Colonic mucosa (tissue), 4 donors: Measurements from ENCODE around the gene PRKAG2. TPM values are rescaled to one million over a fixed set of nuclear protein-coding genes. Genes with fewer than 3 reads are reported as not detected.

Experiments
- DNase-seq: peaks from one replicate; pipeline ENCODE4 v3.0.0-alpha.2; 2020
- H3K27ac ChIP-seq: fragments of 200-600 bp; one replicate; pipeline ENCODE4 v1.8.0; 2021
- H3K27me3 ChIP-seq: fragments of 200-600 bp; one replicate; pipeline ENCODE4 v1.8.0; 2021
- H3K36me3 ChIP-seq: fragments of 200-600 bp; one replicate; pipeline ENCODE4 v1.8.0; 2021
- H3K4me1 ChIP-seq: fragments of 200-600 bp; one replicate; pipeline ENCODE4 v1.8.0; 2021; ENCODE audit warnings: mild to moderate bottlenecking
- H3K4me3 ChIP-seq: fragments of 200-600 bp; one replicate; pipeline ENCODE4 v1.8.0; 2021
- H3K9ac ChIP-seq, 2 donors: one replicate each; pipeline ENCODE4 v1.7.0; 2013; ENCODE audit warnings: control low read depth in 2 of 2, low read depth in 2 of 2, low read length in 2 of 2
- H3K9me3 ChIP-seq: fragments of 200-600 bp; one replicate; pipeline ENCODE4 v1.8.0; 2021
- intact Hi-C: fragments of 100-400 bp; cut with DNase I; formaldehyde crosslinking; loops from one replicate; pipeline ENCODE4 v1.14.1; 2022
- total RNA-seq, 2 donors: library from RNA; stranded (reverse); fragmentation: NEBNext Ultra II Directional in 1 of 2; extraction: Animal tissue kit (Norgen Biotek cat#: 25700) in 1 of 2; gene quantifications; one replicate each; pipeline ENCODE4 v1.2.1, GENCODE V29; 2021
- TF ChIP-seq, protein P1 (sequence below): fragments of 200-600 bp; IDR thresholded peaks from one replicate; pipeline ENCODE4 v1.8.0; 2022; ENCODE audit warnings: antibody characterized with exemption, mild to moderate bottlenecking
- donor health status: healthy.
- donor health status: DM: no; HTN: no; CAD: no.
- donor health status: DM: no; HTN: no; CAD: no.

Gene PRKAG2
- total RNA-seq, 2 donors from 2014 or later: 36.3 to 42.0 TPM

DNA sequence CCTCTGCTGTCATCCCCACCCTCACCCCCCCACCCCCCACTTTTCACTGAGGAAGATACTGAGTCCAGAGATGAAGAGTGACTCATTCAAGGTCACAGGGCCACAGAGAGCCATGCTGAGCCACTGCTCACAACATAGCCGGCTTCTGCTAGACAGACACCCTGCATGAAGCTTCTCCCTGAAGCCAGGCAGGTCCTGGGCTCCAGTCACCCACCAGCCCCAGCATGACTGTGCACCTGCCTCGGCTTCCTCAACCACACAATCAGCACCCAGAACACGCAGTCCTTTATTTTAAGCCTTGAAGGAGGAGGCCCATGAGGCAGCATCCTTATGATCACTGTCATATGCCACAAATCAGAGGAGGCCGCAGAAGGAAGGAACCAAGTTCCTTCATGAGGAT lies 19.2 kb upstream of the PRKAG2 start:
- Histone ChIP-seq H3K27me3 (no peaks in the 10 kb centered on the region), H3K4me3 (no peak overlapping the region)

DNA sequence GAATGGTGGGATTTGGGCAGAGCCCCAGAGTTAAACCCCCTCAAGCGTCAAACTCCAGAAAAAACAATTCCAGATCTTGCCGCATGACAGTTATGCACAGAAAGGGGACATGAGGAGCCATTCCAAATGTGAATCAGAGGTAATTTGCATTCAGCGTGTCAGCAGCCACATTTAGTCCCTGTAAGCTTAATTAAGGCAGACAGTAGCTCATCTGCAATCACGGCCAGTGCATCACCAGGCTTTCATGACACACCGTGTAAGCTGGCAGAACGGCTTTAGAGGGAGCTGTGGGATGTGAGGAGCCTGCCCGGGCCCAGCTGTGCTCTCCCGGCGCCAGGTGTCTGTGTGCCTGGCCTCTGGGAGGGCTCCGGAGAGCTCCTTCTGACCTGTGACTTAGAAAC lies 18.7 kb upstream of the PRKAG2 start:
- no peaks in the 10 kb centered on the region for H3K27me3 ChIP-seq
- no peaks in the 10 kb centered on the region for H3K9me3 ChIP-seq
- intact Hi-C loops: no loop called here
- TF ChIP-seq, protein P1, sequence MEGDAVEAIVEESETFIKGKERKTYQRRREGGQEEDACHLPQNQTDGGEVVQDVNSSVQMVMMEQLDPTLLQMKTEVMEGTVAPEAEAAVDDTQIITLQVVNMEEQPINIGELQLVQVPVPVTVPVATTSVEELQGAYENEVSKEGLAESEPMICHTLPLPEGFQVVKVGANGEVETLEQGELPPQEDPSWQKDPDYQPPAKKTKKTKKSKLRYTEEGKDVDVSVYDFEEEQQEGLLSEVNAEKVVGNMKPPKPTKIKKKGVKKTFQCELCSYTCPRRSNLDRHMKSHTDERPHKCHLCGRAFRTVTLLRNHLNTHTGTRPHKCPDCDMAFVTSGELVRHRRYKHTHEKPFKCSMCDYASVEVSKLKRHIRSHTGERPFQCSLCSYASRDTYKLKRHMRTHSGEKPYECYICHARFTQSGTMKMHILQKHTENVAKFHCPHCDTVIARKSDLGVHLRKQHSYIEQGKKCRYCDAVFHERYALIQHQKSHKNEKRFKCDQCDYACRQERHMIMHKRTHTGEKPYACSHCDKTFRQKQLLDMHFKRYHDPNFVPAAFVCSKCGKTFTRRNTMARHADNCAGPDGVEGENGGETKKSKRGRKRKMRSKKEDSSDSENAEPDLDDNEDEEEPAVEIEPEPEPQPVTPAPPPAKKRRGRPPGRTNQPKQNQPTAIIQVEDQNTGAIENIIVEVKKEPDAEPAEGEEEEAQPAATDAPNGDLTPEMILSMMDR: no peak
- no peak overlapping the region for H3K4me3 ChIP-seq
- H3K4me1 ChIP-seq: peaks cover 10% of the 10 kb centered on the region
- no peak overlapping the region for H3K9ac ChIP-seq
- no peaks in the 10 kb centered on the region for H3K36me3 ChIP-seq
- peak overlapping the region; percentile 52 for H3K27ac ChIP-seq
- peak; percentile 31 for DNase-seq

More for the DNA sequence above, 19.2 kb upstream of the PRKAG2 start:
- Histone ChIP-seq H3K4me1 (peaks cover 10% of the 10 kb centered on the region), H3K36me3 (no peaks in the 10 kb centered on the region), H3K9ac (no peak overlapping the region), H3K9me3 (no peaks in the 10 kb centered on the region), H3K27ac (no peak overlapping the region)
- intact Hi-C loops: no loop called here
- TF ChIP-seq, protein P1: no peak
- peak; percentile 45 for DNase-seq

DNA sequence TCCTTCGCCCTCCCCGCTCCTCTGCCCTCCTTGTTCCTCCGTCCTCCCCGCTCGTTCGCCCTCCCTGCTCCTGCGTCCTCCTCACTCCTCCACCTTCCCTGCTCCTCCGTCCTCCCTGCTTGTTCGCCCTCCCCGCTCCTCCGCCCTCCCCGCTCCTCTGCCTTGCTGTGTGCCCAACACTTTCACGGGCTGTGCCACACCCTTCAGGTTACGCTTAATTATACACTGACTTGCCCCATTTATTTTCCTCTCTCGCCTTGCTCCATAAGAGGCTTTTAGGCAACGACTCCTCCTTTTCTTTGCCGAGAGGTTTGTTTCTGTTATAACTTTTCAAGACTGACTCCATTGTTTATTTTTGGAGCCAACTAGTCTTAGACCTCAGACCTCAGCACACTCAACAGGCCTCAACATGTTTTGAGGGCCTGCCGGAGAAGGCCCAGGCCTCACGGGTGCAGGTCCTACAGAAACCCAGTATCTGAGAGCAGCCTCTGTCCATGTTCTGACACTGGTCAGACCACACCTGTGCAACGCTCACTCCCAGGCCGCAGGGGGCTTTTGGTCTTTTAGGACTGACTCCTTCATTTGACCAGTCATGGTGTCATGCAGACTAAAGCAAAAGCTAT lies 18.2 kb upstream of the PRKAG2 start:
- Histone ChIP-seq H3K27me3 (no peaks in the 10 kb centered on the region), H3K9ac (no peak overlapping the region), H3K9me3 (no peaks in the 10 kb centered on the region), H3K36me3 (no peaks in the 10 kb centered on the region), H3K4me3 (no peak overlapping the region), H3K27ac (peak overlapping the region; percentile 52), H3K4me1 (peaks cover 10% of the 10 kb centered on the region)
- intact Hi-C loops: no loop called here
- peak; percentile 82 for DNase-seq
- TF ChIP-seq, protein P1: no peak

DNA sequence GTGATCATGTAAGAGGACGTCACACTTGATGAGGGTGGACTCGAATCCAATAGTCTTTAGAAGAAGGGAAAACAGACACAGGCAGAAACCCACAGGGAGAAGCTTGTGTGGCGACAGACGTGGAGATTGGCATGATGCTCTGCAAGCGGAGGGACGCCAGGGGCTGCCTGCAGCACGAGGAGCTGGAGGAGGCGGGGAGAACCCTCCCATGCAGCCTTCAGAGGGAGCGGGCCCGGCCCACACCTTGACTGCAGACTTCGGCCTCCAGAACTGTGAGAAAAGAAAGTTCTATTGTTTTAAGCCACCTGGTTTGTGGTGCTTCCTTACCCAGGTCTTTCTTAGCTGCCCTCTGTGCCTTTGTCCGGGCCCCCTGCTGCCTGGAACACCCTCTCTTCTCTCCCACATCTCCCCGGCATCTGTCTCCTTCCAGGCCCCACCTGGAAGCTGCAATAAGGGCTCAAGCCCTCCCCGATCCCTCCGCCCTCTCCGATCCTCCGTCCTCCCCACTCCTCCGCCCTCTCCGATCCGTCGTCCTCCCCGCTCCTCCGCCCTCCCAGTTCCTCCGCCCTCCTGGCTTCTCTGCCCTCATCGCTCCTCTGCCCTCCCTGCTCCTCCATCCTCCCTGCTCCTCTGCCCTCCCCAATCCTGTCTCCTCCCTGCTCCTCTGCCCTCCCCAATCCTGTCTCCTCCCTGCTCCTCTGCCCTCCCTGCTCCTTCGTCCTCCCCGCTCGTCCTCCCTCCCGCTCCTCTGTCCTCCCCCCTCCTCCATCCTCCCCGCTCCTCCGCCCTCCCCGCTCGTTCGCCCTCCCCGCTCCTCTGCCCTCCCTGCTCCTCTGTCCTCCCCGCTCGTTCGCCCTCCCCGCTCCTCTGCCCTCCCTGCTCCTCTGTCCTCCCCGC lies 17.4 kb upstream of the PRKAG2 start:
- H3K4me1 ChIP-seq: peaks cover 10% of the 10 kb centered on the region
- intact Hi-C loops: no loop called here
- peak; percentile 85 for DNase-seq
- TF ChIP-seq, protein P1: no peak
- H3K9me3 ChIP-seq: no peaks in the 10 kb centered on the region
- H3K4me3 ChIP-seq: no peak overlapping the region
- no peaks in the 10 kb centered on the region for H3K36me3 ChIP-seq
- H3K9ac ChIP-seq: peak overlapping the region in 1 of 2 donors; percentile 7
- no peaks in the 10 kb centered on the region for H3K27me3 ChIP-seq
- no peak overlapping the region for H3K27ac ChIP-seq

DNA sequence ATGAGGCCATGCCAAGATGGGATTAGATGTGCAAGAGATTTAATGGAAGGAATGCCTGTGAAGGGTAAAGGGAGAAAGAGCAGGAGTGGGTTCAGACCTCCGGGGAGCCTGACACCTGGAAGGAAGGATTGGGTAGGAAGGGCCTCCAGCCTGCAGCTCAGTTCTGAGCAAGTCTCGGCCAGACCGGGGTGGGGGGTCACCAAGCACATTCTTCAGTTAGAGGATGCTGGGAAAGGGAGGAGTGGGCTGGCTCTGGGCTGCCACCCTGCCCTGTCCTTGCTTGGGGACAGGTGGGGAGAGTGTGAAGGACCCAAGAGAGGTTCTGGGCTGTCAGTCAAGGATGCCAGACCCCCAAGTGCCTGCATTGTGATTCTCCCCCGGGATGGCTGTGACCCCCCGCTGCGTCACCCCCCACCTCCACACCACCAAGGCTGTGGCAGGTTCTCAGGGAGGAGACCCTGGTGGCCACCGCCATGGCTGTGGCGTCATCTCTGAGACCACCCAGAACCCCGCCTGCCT lies 16.5 kb upstream of the PRKAG2 start:
- H3K4me3 ChIP-seq: no peak overlapping the region
- no peak overlapping the region for H3K27ac ChIP-seq
- peaks cover 10% of the 10 kb centered on the region for H3K4me1 ChIP-seq
- H3K9me3 ChIP-seq: no peaks in the 10 kb centered on the region
- H3K27me3 ChIP-seq: no peaks in the 10 kb centered on the region
- H3K9ac ChIP-seq: no peak overlapping the region
- no peaks in the 10 kb centered on the region for H3K36me3 ChIP-seq
- no peak for DNase-seq
- TF ChIP-seq, protein P1: no peak
- intact Hi-C loops: no loop called here
